Right lobe of liver (tissue), 4 donors: ENCODE measurements around the gene PRR15L.

Experiments
- CTCF ChIP-seq, 4 donors: fragments of 200-600 bp in 3 of 4; fragments of 450-650 bp in 1 of 4; IDR thresholded peaks; one replicate each; pipeline versions ENCODE4 v1.5.1 to v1.8.0; 2016 to 2022; ENCODE audit warnings: antibody characterized with exemption in 4 of 4, mild to moderate bottlenecking in 2 of 4
- POLR2A ChIP-seq: fragments of 450-650 bp; IDR thresholded peaks from one replicate; pipeline ENCODE4 v1.6.1; 2017; ENCODE audit warnings: antibody characterized with exemption, mild to moderate bottlenecking
- donor health status: DM: no; HTN: no; CAD: no.
- donor health status: DM: no; HTN: no; CAD: no.
- donor health status: DM: no; HTN: yes; CAD: no.

- TF ChIP-seq CTCF (IDR thresholded peaks at IDR 0.05): no peak
- no peak for TF ChIP-seq POLR2A
Observed at GRCh38 chr17:47942568-47942967, 15.1 kb downstream of the PRR15L start.
